HuH-7 (cell line): ENCODE data around the gene TLL1.

Experiments
- DNase-seq: peaks from one replicate; pipeline ENCODE4 v3.0.0; 2011; ENCODE audit warnings: low spot score

TLL1 gene

GRCh38 chr4:165894159-165894558 is 21.1 kb downstream of the TLL1 start:
- no peak for DNase-seq

- no peak for DNase-seq
Measured at GRCh38 chr4:165905405-165906027, 32.5 kb downstream of the TLL1 start.

GRCh38 chr4:165906272-165906671 is 33.2 kb downstream of the TLL1 start:
- no peak for DNase-seq

- DNase-seq: no peak
Measured at GRCh38 chr4:165909947-165910346, 36.9 kb downstream of the TLL1 start.

- DNase-seq: no peak
Measured at GRCh38 chr4:165915215-165915614, 42.2 kb downstream of the TLL1 start.

- no peak for DNase-seq
Measured at GRCh38 chr4:165921546-165921945, 48.5 kb downstream of the TLL1 start.

GRCh38 chr4:165922747-165923146 is 49.7 kb downstream of the TLL1 start:
- no peak for DNase-seq

- no peak for DNase-seq
Measured at GRCh38 chr4:165926307-165926706, 53.3 kb downstream of the TLL1 start.

GRCh38 chr4:165927366-165927765 is 54.3 kb downstream of the TLL1 start:
- DNase-seq: no peak

GRCh38 chr4:165927815-165928214 is 54.8 kb downstream of the TLL1 start:
- DNase-seq: no peak

GRCh38 chr4:165928601-165929000 is 55.6 kb downstream of the TLL1 start:
- DNase-seq: no peak

- no peak for DNase-seq
Measured at GRCh38 chr4:165929662-165930061, 56.6 kb downstream of the TLL1 start.

GRCh38 chr4:165931741-165932140 is 58.7 kb downstream of the TLL1 start:
- no peak for DNase-seq

- DNase-seq: no peak
Measured at GRCh38 chr4:165944900-165945299, 71.9 kb downstream of the TLL1 start.

GRCh38 chr4:165945991-165946390 is 73.0 kb downstream of the TLL1 start:
- DNase-seq: no peak

- DNase-seq: no peak
Measured at GRCh38 chr4:165947019-165947418, 74.0 kb downstream of the TLL1 start.

- no peak for DNase-seq
Measured at GRCh38 chr4:165953181-165953580, 80.1 kb downstream of the TLL1 start.

- no peak for DNase-seq
Measured at GRCh38 chr4:165963621-165964020, 90.6 kb downstream of the TLL1 start.

- DNase-seq: no peak
Measured at GRCh38 chr4:165964591-165964990, 91.6 kb downstream of the TLL1 start.

GRCh38 chr4:165965503-165965902 is 92.5 kb downstream of the TLL1 start:
- no peak for DNase-seq

- no peak for DNase-seq
Measured at GRCh38 chr4:165966833-165967232, 93.8 kb downstream of the TLL1 start.

- no peak for DNase-seq
Measured at GRCh38 chr4:165967486-165967885, 94.4 kb downstream of the TLL1 start.

- DNase-seq: no peak
Measured at GRCh38 chr4:165970703-165971420, 97.8 kb downstream of the TLL1 start.

- DNase-seq: no peak
Measured at GRCh38 chr4:165971446-165971845, 98.4 kb downstream of the TLL1 start.
